ENCODE measurements around the gene ARMC9.
"Not testable (repeated sequence)": the region's sequence is repeated elsewhere in the genome, so short reads cannot be mapped to it uniquely, and the experiment has no call there.

Gene ARMC9

GRCh38 chr2:231370749-231371429, 172.5 kb downstream of the ARMC9 start:
- DNase-seq = no peak

- no peak for DNase-seq
Observed at GRCh38 chr2:231371430-231372054, 173.1 kb downstream of the ARMC9 start.

GRCh38 chr2:231372326-231372725, 173.9 kb downstream of the ARMC9 start:
- no peak for DNase-seq

- DNase-seq = no peak
Observed at GRCh38 chr2:231373184-231373583, 174.8 kb downstream of the ARMC9 start.

- no peak for DNase-seq
Observed at GRCh38 chr2:231373786-231374349, 175.4 kb downstream of the ARMC9 start.

- DNase-seq = no peak
Observed at GRCh38 chr2:231374771-231375170, 176.3 kb downstream of the ARMC9 start.

GRCh38 chr2:231375994-231376615, 177.7 kb downstream of the ARMC9 start:
- DNase-seq = not testable (repeated sequence)

GRCh38 chr2:231376857-231377256, 178.4 kb downstream of the ARMC9 start:
- DNase-seq = no peak

GRCh38 chr2:231378026-231378722, 179.7 kb downstream of the ARMC9 start:
- no peak for DNase-seq

- DNase-seq = no peak
Observed at GRCh38 chr2:231379266-231380215, 181.1 kb downstream of the ARMC9 start.

GRCh38 chr2:231380307-231380706, 181.9 kb downstream of the ARMC9 start:
- DNase-seq = no peak

GRCh38 chr2:231380991-231381847, 182.8 kb downstream of the ARMC9 start:
- no peak for DNase-seq

- DNase-seq = no peak
Observed at GRCh38 chr2:231382116-231382515, 183.7 kb downstream of the ARMC9 start.

- DNase-seq = no peak
Observed at GRCh38 chr2:231383416-231384108, 185.1 kb downstream of the ARMC9 start.

GRCh38 chr2:231384109-231384435, 185.6 kb downstream of the ARMC9 start:
- DNase-seq = no peak

- no peak for DNase-seq
Observed at GRCh38 chr2:231384970-231385369, 186.5 kb downstream of the ARMC9 start.

GRCh38 chr2:231385429-231385828, 187.0 kb downstream of the ARMC9 start:
- DNase-seq = no peak

GRCh38 chr2:231386446-231386845, 188.0 kb downstream of the ARMC9 start:
- no peak for DNase-seq

GRCh38 chr2:231387904-231388724, 189.7 kb downstream of the ARMC9 start:
- no peak for DNase-seq

Measured in NCI-H1417 treated with DMSO at 0.1 percent for 48 hours (cell line).